HepG2 (cell line): Measurements from ENCODE around the gene SYT7. TPM values are rescaled to one million over a fixed set of nuclear protein-coding genes. Genes with fewer than 3 reads are reported as not detected.

Source experiments
- CEBPB ChIP-seq: IDR thresholded peaks from 2 replicates; pipeline ENCODE4 v1.6.1; 2011; ENCODE audit warnings: low read depth, low read length, improper control_type of control experiment, borderline replicate concordance
- FIP1L1 ChIP-seq: fragments of 200-400 bp; formaldehyde crosslinking; IDR thresholded peaks from 2 replicates; pipeline ENCODE4 v1.6.1; 2018; ENCODE audit warnings: low read depth, mild to moderate bottlenecking, low read length, moderate library complexity, borderline replicate concordance; ENCODE audit not compliant: insufficient read depth
- FLYWCH1 ChIP-seq: sonication (generic); formaldehyde crosslinking; IDR thresholded peaks from 2 replicates; pipeline ENCODE4 v1.8.1; 2023; ENCODE audit warnings: mild to moderate bottlenecking, missing genetic modification reagents
- NKX3-1 ChIP-seq: sonication (generic); formaldehyde crosslinking; IDR thresholded peaks from 2 replicates; pipeline ENCODE4 v1.5.0; 2020; ENCODE audit warnings: missing genetic modification reagents
- POLR2G ChIP-seq: fragments of 200-400 bp; formaldehyde crosslinking; IDR thresholded peaks from 2 replicates; pipeline ENCODE4 v1.6.1; 2018; ENCODE audit warnings: mild to moderate bottlenecking, low read depth, low read length, moderate library complexity
- PTBP1 ChIP-seq: fragments of 200-400 bp; formaldehyde crosslinking; IDR thresholded peaks from 2 replicates; pipeline ENCODE4 v1.6.1; 2018; ENCODE audit warnings: low read length, low read depth; ENCODE audit not compliant: poor library complexity, severe bottlenecking
- REL ChIP-seq: sonication (generic); formaldehyde crosslinking; conservative IDR thresholded peaks from 2 replicates; pipeline ENCODE4 v1.8.0; 2022; ENCODE audit warnings: mild to moderate bottlenecking, missing genetic modification reagents, moderate library complexity
- SP4 ChIP-seq: sonication (generic); formaldehyde crosslinking; IDR thresholded peaks from 2 replicates; pipeline ENCODE4 v1.8.1; 2023; ENCODE audit warnings: mild to moderate bottlenecking, missing genetic modification reagents
- TMF1 ChIP-seq: sonication (generic); formaldehyde crosslinking; IDR thresholded peaks from 2 replicates; pipeline ENCODE4 v1.8.1; 2022; ENCODE audit warnings: low read depth, missing genetic modification reagents
- ZNF280D ChIP-seq: sonication (generic); formaldehyde crosslinking; IDR thresholded peaks from 2 replicates; pipeline ENCODE4 v1.5.1; 2020; ENCODE audit warnings: mild to moderate bottlenecking, missing genetic modification reagents
- ZNF292 ChIP-seq: sonication (generic); formaldehyde crosslinking; IDR thresholded peaks from 2 replicates; pipeline ENCODE4 v1.8.1; 2022; ENCODE audit warnings: mild to moderate bottlenecking, low read depth, missing genetic modification reagents, borderline replicate concordance
- ZNF484 ChIP-seq: sonication (generic); formaldehyde crosslinking; IDR thresholded peaks from 2 replicates; pipeline ENCODE4 v1.5.1; 2020; ENCODE audit warnings: mild to moderate bottlenecking, low read depth, missing genetic modification reagents, borderline replicate concordance
- ZNF660 ChIP-seq: sonication (generic); formaldehyde crosslinking; IDR thresholded peaks from 2 replicates; pipeline ENCODE4 v1.5.1; 2020; ENCODE audit warnings: mild to moderate bottlenecking, low read depth, missing genetic modification reagents, borderline replicate concordance
- ZNF687 ChIP-seq: sonication (generic); formaldehyde crosslinking; IDR thresholded peaks from 2 replicates; pipeline ENCODE4 v1.5.1; 2020; ENCODE audit warnings: mild to moderate bottlenecking, missing genetic modification reagents, moderate library complexity
- ZSCAN21 ChIP-seq: sonication (generic); formaldehyde crosslinking; IDR thresholded peaks from 2 replicates; pipeline ENCODE4 v1.8.0; 2022; ENCODE audit warnings: mild to moderate bottlenecking, missing genetic modification reagents, moderate library complexity, borderline replicate concordance
- polyA plus RNA-seq, 8 experiments: library from polyadenylated mRNA; depleted of rRNA in 3 of 8; stranded (reverse) in 7 of 8; unstranded in 1 of 8; fragments of >200 nt; fragmentation: Illumina TruSeq in 4 of 8; extraction: Trizol in 4 of 8; gene quantifications; 2 replicates each; pipeline versions ENCODE4 v1.2.1 to v1.2.3, GENCODE V29; 2011 to 2016; ENCODE audit warnings: low read depth in 4 of 8, missing spikeins in 1 of 8, mixed read lengths in 1 of 8; ENCODE audit not compliant: insufficient read depth in 1 of 8
- total RNA-seq, 5 experiments: library from RNA; depleted of rRNA; stranded (reverse); fragments of >200 nt; fragmentation: Illumina TruSeq; extraction: Trizol; gene quantifications; 2 replicates each; pipeline ENCODE4 v1.2.3, GENCODE V29; 2016; ENCODE audit warnings: low read depth in 1 of 5
- TF ChIP-seq, protein P1 (sequence below): sonication (generic); formaldehyde crosslinking; IDR thresholded peaks from 2 replicates; pipeline ENCODE4 v1.9.0; 2021; ENCODE audit warnings: missing genetic modification reagents, borderline replicate concordance

Gene SYT7
- total and polyA plus RNA-seq, 2 of the 13 experiments (the other 11 are each of a cell fraction or from before 2014, with no cell fraction given), result 1.4 to 4.4 TPM

- no peak for TF ChIP-seq ZNF660 (CRISPR knock-in tag)
- TF ChIP-seq TMF1 (CRISPR knock-in tag), result peak; percentile 88
- no peak for TF ChIP-seq ZNF292
- TF ChIP-seq, protein P1, sequence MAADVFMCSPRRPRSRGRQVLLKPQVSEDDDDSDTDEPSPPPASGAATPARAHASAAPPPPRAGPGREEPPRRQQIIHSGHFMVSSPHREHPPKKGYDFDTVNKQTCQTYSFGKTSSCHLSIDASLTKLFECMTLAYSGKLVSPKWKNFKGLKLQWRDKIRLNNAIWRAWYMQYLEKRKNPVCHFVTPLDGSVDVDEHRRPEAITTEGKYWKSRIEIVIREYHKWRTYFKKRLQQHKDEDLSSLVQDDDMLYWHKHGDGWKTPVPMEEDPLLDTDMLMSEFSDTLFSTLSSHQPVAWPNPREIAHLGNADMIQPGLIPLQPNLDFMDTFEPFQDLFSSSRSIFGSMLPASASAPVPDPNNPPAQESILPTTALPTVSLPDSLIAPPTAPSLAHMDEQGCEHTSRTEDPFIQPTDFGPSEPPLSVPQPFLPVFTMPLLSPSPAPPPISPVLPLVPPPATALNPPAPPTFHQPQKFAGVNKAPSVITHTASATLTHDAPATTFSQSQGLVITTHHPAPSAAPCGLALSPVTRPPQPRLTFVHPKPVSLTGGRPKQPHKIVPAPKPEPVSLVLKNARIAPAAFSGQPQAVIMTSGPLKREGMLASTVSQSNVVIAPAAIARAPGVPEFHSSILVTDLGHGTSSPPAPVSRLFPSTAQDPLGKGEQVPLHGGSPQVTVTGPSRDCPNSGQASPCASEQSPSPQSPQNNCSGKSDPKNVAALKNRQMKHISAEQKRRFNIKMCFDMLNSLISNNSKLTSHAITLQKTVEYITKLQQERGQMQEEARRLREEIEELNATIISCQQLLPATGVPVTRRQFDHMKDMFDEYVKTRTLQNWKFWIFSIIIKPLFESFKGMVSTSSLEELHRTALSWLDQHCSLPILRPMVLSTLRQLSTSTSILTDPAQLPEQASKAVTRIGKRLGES (CRISPR knock-in tag), result no peak
- TF ChIP-seq CEBPB, result no peak
- TF ChIP-seq ZSCAN21 (CRISPR knock-in tag), result no peak
- no peak for TF ChIP-seq FIP1L1
- TF ChIP-seq POLR2G, result no peak
- peak; percentile 61; the same call in 1 of the 2 replicates for TF ChIP-seq SP4 (CRISPR knock-in tag)
- TF ChIP-seq PTBP1, result no peak
- no peak for TF ChIP-seq ZNF484 (CRISPR knock-in tag)
- 0 out of 2 replicates have a peak, but pooled peaks have one; percentile 68 for TF ChIP-seq REL (CRISPR knock-in tag)
- peak; percentile 45; the same call in 1 of the 2 replicates for TF ChIP-seq NKX3-1 (CRISPR knock-in tag)
- TF ChIP-seq ZNF687 (CRISPR knock-in tag), result peak; percentile 92
- TF ChIP-seq ZNF280D (CRISPR knock-in tag), result no peak
- no peak for TF ChIP-seq FLYWCH1
Observed at GRCh38 chr11:61509043-61510029, 71.5 kb downstream of the SYT7 start (continued).
